PC-3 (cell line): ENCODE results near the gene AMH. TPM values are rescaled to one million over a fixed set of nuclear protein-coding genes. Genes with fewer than 3 reads are reported as not detected.

Experiments
- ATAC-seq: fragments of 200-7000 bp; cut with Tn5 transposase; 2 replicates; pipeline ENCODE4 v1.9.1; 2020; ENCODE audit warnings: mild to moderate bottlenecking, moderate library complexity
- BruUV-seq: library from RNA; stranded (reverse); fragments of 400-500 nt; replicated peaks from 2 replicates; lab custom pipeline; 2021; lab: Mats Ljungman, UMichigan
- CTCF ChIA-PET: fragments of 300-600 bp; sonication (Branson Sonifier 250); formaldehyde crosslinking; loops from one replicate; lab custom pipeline; 2022; ENCODE audit warnings: antibody characterized with exemption; lab: Charles Lee
- POLR2A ChIA-PET: fragments of 300-600 bp; sonication (Branson Sonifier 250); formaldehyde crosslinking; loops from one replicate; lab custom pipeline; 2022; ENCODE audit warnings: antibody characterized with exemption; ENCODE audit not compliant: unreplicated experiment; lab: Charles Lee
- DNase-seq: peaks from one replicate; pipeline ENCODE4 v3.0.0-alpha.2; 2015
- H2AFZ ChIP-seq: fragments of 300-600 bp; sonication (generic); 2 replicates; pipeline ENCODE4 v1.6.0; 2016; ENCODE audit warnings: antibody characterized with exemption, low read length
- H3F3A ChIP-seq: fragments of 300-600 bp; sonication (generic); one replicate; pipeline ENCODE4 v1.6.0; 2017; ENCODE audit warnings: antibody characterized with exemption, low read length, control low read depth, mild to moderate bottlenecking; ENCODE audit not compliant: unreplicated experiment
- H3K27ac ChIP-seq: fragments of 300-600 bp; sonication (generic); 2 replicates; pipeline ENCODE4 v1.5.1; 2016; ENCODE audit warnings: mild to moderate bottlenecking, low read length
- H3K27me3 ChIP-seq: fragments of 300-600 bp; sonication (generic); 2 replicates; pipeline ENCODE4 v1.6.1; 2016; ENCODE audit warnings: low read length, mixed read lengths
- H3K36me3 ChIP-seq: fragments of 300-600 bp; sonication (generic); 2 replicates; pipeline ENCODE4 v1.6.1; 2016; ENCODE audit warnings: low read depth, mixed run types, low read length, mixed read lengths
- H3K4me1 ChIP-seq: fragments of 300-600 bp; sonication (generic); 2 replicates; pipeline ENCODE4 v1.5.1; 2016; ENCODE audit warnings: low read length; ENCODE audit not compliant: insufficient read depth
- H3K4me2 ChIP-seq: fragments of 300-600 bp; sonication (generic); 2 replicates; pipeline ENCODE4 v1.6.0; 2016; ENCODE audit warnings: low read length
- H3K4me3 ChIP-seq: fragments of 300-600 bp; sonication (generic); 2 replicates; pipeline ENCODE4 v1.5.1; 2016; ENCODE audit warnings: mild to moderate bottlenecking, low read length, mixed read lengths
- H3K79me2 ChIP-seq: fragments of 300-600 bp; sonication (generic); 2 replicates; pipeline ENCODE4 v1.6.1; 2017; ENCODE audit warnings: low read length, mixed read lengths
- H3K9ac ChIP-seq: fragments of 300-600 bp; sonication (generic); 2 replicates; pipeline ENCODE4 v1.6.0; 2016; ENCODE audit warnings: mild to moderate bottlenecking, low read length
- H3K9me2 ChIP-seq: fragments of 300-600 bp; sonication (generic); replicated peaks from 2 replicates; pipeline ENCODE4 v1.6.1; 2016; ENCODE audit warnings: mixed run types, low read length, mixed read lengths
- H3K9me3 ChIP-seq: fragments of 300-600 bp; sonication (generic); 2 replicates; pipeline ENCODE4 v1.6.1; 2016; ENCODE audit warnings: low read length, mixed read lengths
- H4K20me1 ChIP-seq: fragments of 300-600 bp; sonication (generic); 2 replicates; pipeline ENCODE4 v1.6.1; 2016; ENCODE audit warnings: low read length, mixed read lengths
- CTCF ChIP-seq: fragments of 300-600 bp; sonication (generic); conservative IDR thresholded peaks from 2 replicates; pipeline ENCODE4 v1.5.1; 2017; ENCODE audit warnings: antibody characterized with exemption, low read depth, mild to moderate bottlenecking, low read length
- EZH2 ChIP-seq: fragments of 300-600 bp; sonication (generic); IDR thresholded peaks from one replicate; pipeline ENCODE4 v1.6.1; 2017; ENCODE audit warnings: antibody characterized with exemption, mild to moderate bottlenecking, low read length; ENCODE audit not compliant: unreplicated experiment
- EZH2phosphoT487 ChIP-seq: fragments of 300-600 bp; sonication (generic); IDR thresholded peaks from 2 replicates; pipeline ENCODE4 v1.6.1; 2018; ENCODE audit warnings: mild to moderate bottlenecking, antibody characterized with exemption, low read length, borderline replicate concordance
- intact Hi-C: fragments of 100-400 bp; cut with micrococcal nuclease; formaldehyde crosslinking; loops from 2 replicates; pipeline ENCODE4 v1.9.0; 2023
- microRNA-seq: library from miRNA; unstranded; fragments of <30 nt; microRNA quantifications from one replicate; pipeline ENCODE4 v1.1.0, GENCODE V29; 2020; ENCODE audit not compliant: unreplicated experiment
- total RNA-seq: library from RNA; depleted of rRNA; stranded (reverse); fragments of >200 nt; gene quantifications from 2 replicates; pipeline ENCODE4 v1.2.3, GENCODE V29; 2014; rRNA removed

Gene AMH
- total RNA-seq, 1 experiment from 2014 or later, result 6.0 TPM

DNA sequence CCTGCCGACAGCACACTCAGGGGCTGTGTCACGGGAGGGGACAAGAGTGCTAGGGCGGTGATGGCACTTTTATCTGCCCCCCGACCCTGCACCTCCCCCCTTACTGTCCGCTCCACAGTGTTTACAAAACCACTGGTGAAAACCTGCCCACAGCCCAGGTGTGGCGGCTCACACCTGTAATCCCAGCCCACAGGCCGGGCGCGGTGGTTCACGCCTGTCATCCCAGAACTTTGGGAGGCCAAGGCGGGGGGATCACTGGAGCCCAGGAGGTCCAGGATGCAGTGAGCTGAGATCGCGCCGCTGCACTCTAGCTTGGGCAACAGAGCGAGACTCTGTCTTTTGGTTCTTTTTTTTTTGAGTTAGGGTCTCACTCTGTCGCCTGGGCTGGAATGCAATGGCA, 47.0 kb downstream of the AMH start:
- no peak overlapping the region for H2AFZ ChIP-seq
- ChIA-PET CTCF (no interaction called here), POLR2A (no interaction called here)
- H3K9ac ChIP-seq, result no peak overlapping the region
- no peaks in the 10 kb centered on the region for H3K4me1 ChIP-seq
- H3K36me3 ChIP-seq, result no peaks in the 10 kb centered on the region
- peaks cover 2% of the 10 kb centered on the region; the same call in 1 of the 2 replicates for H3K27me3 ChIP-seq
- H3K9me2 ChIP-seq, result no peaks in the 10 kb centered on the region
- no peaks in the 10 kb centered on the region for H4K20me1 ChIP-seq
- BruUV-seq, result no TSS peak
- H3K9me3 ChIP-seq, result no peaks in the 10 kb centered on the region
- TF ChIP-seq CTCF (no peak), EZH2 (no peak), EZH2phosphoT487 (no peak)
- ATAC-seq (no peak), DNase-seq (no peak)
- H3K4me2 ChIP-seq, result no peak overlapping the region
- intact Hi-C loops, result no loop called here
- H3K79me2 ChIP-seq, result no peaks in the 10 kb centered on the region
- no peaks in the 10 kb centered on the region for H3F3A ChIP-seq
- H3K27ac ChIP-seq, result no peak overlapping the region
- H3K4me3 ChIP-seq, result no peak overlapping the region

DNA sequence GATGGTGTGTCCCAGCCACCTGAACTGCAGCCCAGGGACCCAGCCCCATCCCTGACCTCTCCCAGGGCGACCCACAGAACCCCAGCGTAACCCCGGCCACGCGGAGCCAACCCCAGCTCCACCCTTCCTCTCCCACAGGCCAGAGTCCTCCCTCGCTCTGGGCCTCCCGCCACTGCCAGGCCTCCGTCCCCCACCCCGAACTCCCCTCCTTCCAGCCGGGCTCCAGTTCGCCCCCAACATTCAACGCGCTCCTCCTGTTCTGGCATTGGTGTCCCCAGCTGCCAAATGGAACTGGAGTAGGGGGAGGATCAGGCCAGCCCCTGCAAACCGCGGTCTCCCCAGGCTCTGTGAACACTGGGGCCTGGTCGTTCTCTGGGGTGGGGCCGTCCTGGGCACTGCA, 51.4 kb downstream of the AMH start:
- ChIA-PET POLR2A (no interaction called here), CTCF (no interaction called here)
- no peak for ATAC-seq
- Histone ChIP-seq H3K9ac (no peak overlapping the region), H3K4me3 (no peak overlapping the region), H2AFZ (no peak overlapping the region), H3F3A (no peaks in the 10 kb centered on the region), H3K4me1 (no peaks in the 10 kb centered on the region), H3K9me3 (no peaks in the 10 kb centered on the region), H3K27me3 (no peaks in the 10 kb centered on the region), H3K27ac (no peak overlapping the region), H3K9me2 (no peaks in the 10 kb centered on the region), H3K79me2 (no peaks in the 10 kb centered on the region), H3K4me2 (no peak overlapping the region), H4K20me1 (no peaks in the 10 kb centered on the region), H3K36me3 (no peaks in the 10 kb centered on the region)
- no peak for DNase-seq
- no peak for TF ChIP-seq EZH2phosphoT487
- TF ChIP-seq EZH2, result no peak
- no TSS peak for BruUV-seq
- intact Hi-C loops, result no loop called here

Small RNA genes lying within 50 kb of the gene (microRNA-seq; reads per million reads assigned to microRNA genes)
- gene MIR1227 (3.5 reads per million, percentile 12 among the genes with 10 or more reads in this experiment), gene MIR4321 (not detected)

Other genes with a start within 250 kb of the AMH start
- 72.0 and 94.0 TPM in 2 replicates for gene BTBD2, start 233.6 kb upstream of the AMH start, total RNA-seq
- 95.4 and 96.8 TPM in 2 replicates for gene MKNK2, start 198.1 kb upstream of the AMH start, total RNA-seq
- 15.1 and 24.8 TPM in 2 replicates for gene MOB3A, start 153.0 kb upstream of the AMH start, total RNA-seq
- gene IZUMO4, start 152.4 kb upstream of the AMH start, total RNA-seq, result 1.0 and 3.6 TPM in 2 replicates
- 103 and 142 TPM in 2 replicates for gene AP3D1, start 97.8 kb upstream of the AMH start, total RNA-seq
- 11.4 and 19.7 TPM in 2 replicates for gene DOT1L, start 85.4 kb upstream of the AMH start, total RNA-seq
- gene PLEKHJ1, start 13.0 kb upstream of the AMH start, total RNA-seq, result 94.8 and 108 TPM in 2 replicates
- gene SF3A2, start 12.5 kb upstream of the AMH start, total RNA-seq, result 33.8 and 55.5 TPM in 2 replicates
- not detected in 2 replicates for gene JSRP1, start 7.1 kb downstream of the AMH start, total RNA-seq
- not detected in 2 replicates for gene PEAK3, start 32.9 kb downstream of the AMH start, total RNA-seq
- gene LINGO3, start 58.8 kb downstream of the AMH start, total RNA-seq, result 0.58 TPM in 1 of 2 replicates, not detected in the other
- gene LSM7, start 79.3 kb downstream of the AMH start, total RNA-seq, result 204 and 282 TPM in 2 replicates
- 28.6 and 32.2 TPM in 2 replicates for gene SPPL2B, start 79.4 kb downstream of the AMH start, total RNA-seq
- 0.17 TPM in 1 of 2 replicates, not detected in the other for gene TMPRSS9, start 110.9 kb downstream of the AMH start, total RNA-seq
- gene TIMM13, start 178.3 kb downstream of the AMH start, total RNA-seq, result 129 and 131 TPM in 2 replicates
- 220 and 327 TPM in 2 replicates for gene LMNB2, start 207.6 kb downstream of the AMH start, total RNA-seq
- 137 and 154 TPM in 2 replicates for gene GADD45B, start 226.8 kb downstream of the AMH start, total RNA-seq